Adrenal gland (tissue), 12 donors: ENCODE results near the gene FHIT. TPM values are rescaled to one million over a fixed set of nuclear protein-coding genes. Genes with fewer than 3 reads are reported as not detected.

Experiments used
- DNase-seq, 7 donors: peaks; one replicate each; pipeline ENCODE4 v3.0.0-alpha.2; 2019 to 2020
- H3K27ac ChIP-seq, 5 donors: fragments of 200-600 bp; sonication (generic) in 4 of 5; 1 replicate in 3 of 5; 2 replicates in 2 of 5; pipeline versions ENCODE4 v1.5.1 to v1.8.0; 2016 to 2020; ENCODE audit warnings: mild to moderate bottlenecking in 1 of 5
- H3K27me3 ChIP-seq: fragments of 200-600 bp; 2 replicates; pipeline ENCODE4 v1.8.0; 2021
- H3K36me3 ChIP-seq, 2 donors: fragments of 200-600 bp; replicated peaks in 1 of 2; 1 replicate in 1 of 2; 2 replicates in 1 of 2; pipeline versions ENCODE4 v1.5.1 to v1.8.0; 2018 to 2022
- H3K4me1 ChIP-seq, 2 donors: fragments of 200-600 bp; replicated peaks in 1 of 2; 1 replicate in 1 of 2; 2 replicates in 1 of 2; pipeline versions ENCODE4 v1.5.1 to v1.8.0; 2018 to 2021
- H3K4me3 ChIP-seq, 4 donors: fragments of 200-600 bp; sonication (generic) in 3 of 4; one replicate each; pipeline ENCODE4 v1.5.1; 2016 to 2018
- H3K9me3 ChIP-seq, 3 donors: fragments of 200-600 bp; sonication (generic) in 1 of 3; replicated peaks in 1 of 3; 1 replicate in 2 of 3; 2 replicates in 1 of 3; pipeline versions ENCODE4 v1.5.1 to v1.8.0; 2016 to 2021
- POLR2A ChIP-seq, 2 donors: fragments of 450-650 bp; IDR thresholded peaks; one replicate each; pipeline ENCODE4 v1.6.1; 2017; ENCODE audit warnings: antibody characterized with exemption in 2 of 2, mild to moderate bottlenecking in 2 of 2, moderate library complexity in 1 of 2
- WGBS, 4 donors: extraction: QIAGEN DNeasy Blood & Tissue Kit in 2 of 4; methylation state at CpG; one replicate each; pipeline versions ENCODE4 v1.1.5 to v1.1.7; 2013 to 2017; 5-methylcytosine and 5-hydroxymethylcytosine counted together
- intact Hi-C, 2 donors: fragments of 100-400 bp; cut with DNase I; formaldehyde crosslinking; loops; one replicate each; pipeline versions ENCODE4 v1.14.1 to v1.15.0; 2022 to 2023
- polyA plus RNA-seq, 3 donors: library from polyadenylated mRNA; stranded (reverse); fragments of 200-250 nt in 2 of 3; fragments of 350-450 nt in 1 of 3; fragmentation: Illumina TruSeq in 1 of 3; extraction: RNeasy Lipid Tissue Mini Kit (QIAGEN cat#74804) in 1 of 3; gene quantifications; one replicate each; pipeline ENCODE4 v1.2.3, GENCODE V29; 2013 to 2014
- total RNA-seq, 9 donors: library from RNA; depleted of rRNA in 4 of 9; stranded (reverse); fragments of >200 nt in 4 of 9; fragments of 120-200 nt in 1 of 9; fragmentation: NEBNext Ultra II Directional in 1 of 9; extraction: Animal tissue kit (Norgen Biotek cat#: 25700) in 1 of 9; gene quantifications; one replicate each; pipeline versions ENCODE4 v1.1.0 to v1.2.4, GENCODE V29; 2013 to 2023
- TF ChIP-seq, protein P1 (sequence below), 6 experiments: fragments of 450-650 bp in 4 of 6; fragments of 200-600 bp in 2 of 6; sonication (generic) in 1 of 6; IDR thresholded peaks; 1 replicate in 5 of 6; 2 replicates in 1 of 6; pipeline versions ENCODE4 v1.5.1 to v1.8.0; 2016 to 2021; ENCODE audit warnings: antibody characterized with exemption in 6 of 6, mild to moderate bottlenecking in 2 of 6, moderate library complexity in 1 of 6
- donor health status: healthy with polysubstance abuse.
- donor health status: Bipolar disorder and iron deficiency.
- donor health status: DM: yes; HTN: yes; CAD: no.
- donor health status: DM: no; HTN: no; CAD: no.
- donor health status: DM: no; HTN: no; CAD: no.
- donor health status: DM: yes; HTN: yes; CAD: no.

FHIT gene
- total and polyA plus RNA-seq, 12 donors, result 14.1 to 43.9 (median 28.8) TPM

DNA sequence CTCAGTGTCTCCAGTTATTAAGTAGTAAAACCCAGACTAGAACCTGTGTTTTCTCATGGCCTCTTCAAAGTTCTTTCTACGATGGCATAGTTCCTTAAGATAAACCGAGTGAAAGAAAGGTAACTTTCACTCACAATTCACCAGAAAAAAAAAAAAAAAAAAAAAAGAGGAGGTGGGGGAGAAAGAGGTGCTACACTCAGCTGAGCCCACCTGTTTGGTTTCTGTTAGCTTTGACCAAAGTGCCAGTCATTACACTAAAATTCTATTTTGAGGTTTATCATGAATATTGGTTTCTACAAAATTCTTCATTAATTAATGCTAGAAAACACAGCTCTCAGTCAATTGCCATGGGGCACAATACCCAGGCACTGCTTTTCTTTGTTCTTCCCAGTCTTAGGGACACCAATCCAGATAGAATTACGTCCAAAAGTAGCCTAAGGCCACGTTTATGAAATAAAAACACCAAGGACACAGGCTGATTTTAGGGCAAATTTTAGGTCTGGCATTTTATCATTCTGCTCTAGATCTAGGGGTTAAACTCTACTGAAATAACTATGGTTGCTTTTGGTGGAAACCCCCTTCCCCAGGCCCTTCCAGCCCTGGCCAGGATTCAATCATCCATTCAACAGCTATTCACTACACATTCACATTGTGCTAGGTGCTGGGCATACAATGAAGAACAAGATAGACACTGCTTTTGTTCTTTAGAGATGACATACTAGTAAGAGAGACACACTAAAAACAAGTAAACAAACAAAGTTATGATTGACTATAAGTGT is 1097.8 kb downstream of the FHIT start:
- H3K36me3 ChIP-seq, result no peaks in the 10 kb centered on the region
- H3K27ac ChIP-seq, result no peak overlapping the region
- H3K9me3 ChIP-seq, result no peaks in the 10 kb centered on the region
- no peaks in the 10 kb centered on the region for H3K4me1 ChIP-seq
- WGBS, 4 donors, result 75 to 82% (median 77%) methylated on average over 4 of the region's 4 CpGs
- TF ChIP-seq, protein P1, sequence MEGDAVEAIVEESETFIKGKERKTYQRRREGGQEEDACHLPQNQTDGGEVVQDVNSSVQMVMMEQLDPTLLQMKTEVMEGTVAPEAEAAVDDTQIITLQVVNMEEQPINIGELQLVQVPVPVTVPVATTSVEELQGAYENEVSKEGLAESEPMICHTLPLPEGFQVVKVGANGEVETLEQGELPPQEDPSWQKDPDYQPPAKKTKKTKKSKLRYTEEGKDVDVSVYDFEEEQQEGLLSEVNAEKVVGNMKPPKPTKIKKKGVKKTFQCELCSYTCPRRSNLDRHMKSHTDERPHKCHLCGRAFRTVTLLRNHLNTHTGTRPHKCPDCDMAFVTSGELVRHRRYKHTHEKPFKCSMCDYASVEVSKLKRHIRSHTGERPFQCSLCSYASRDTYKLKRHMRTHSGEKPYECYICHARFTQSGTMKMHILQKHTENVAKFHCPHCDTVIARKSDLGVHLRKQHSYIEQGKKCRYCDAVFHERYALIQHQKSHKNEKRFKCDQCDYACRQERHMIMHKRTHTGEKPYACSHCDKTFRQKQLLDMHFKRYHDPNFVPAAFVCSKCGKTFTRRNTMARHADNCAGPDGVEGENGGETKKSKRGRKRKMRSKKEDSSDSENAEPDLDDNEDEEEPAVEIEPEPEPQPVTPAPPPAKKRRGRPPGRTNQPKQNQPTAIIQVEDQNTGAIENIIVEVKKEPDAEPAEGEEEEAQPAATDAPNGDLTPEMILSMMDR (IDR thresholded peaks at IDR 0.05), result no peak
- TF ChIP-seq POLR2A (IDR thresholded peaks at IDR 0.05), result no peak
- no peaks in the 10 kb centered on the region for H3K27me3 ChIP-seq
- no peak overlapping the region for H3K4me3 ChIP-seq
- no peak for DNase-seq
- intact Hi-C loops, result no loop called here

DNA sequence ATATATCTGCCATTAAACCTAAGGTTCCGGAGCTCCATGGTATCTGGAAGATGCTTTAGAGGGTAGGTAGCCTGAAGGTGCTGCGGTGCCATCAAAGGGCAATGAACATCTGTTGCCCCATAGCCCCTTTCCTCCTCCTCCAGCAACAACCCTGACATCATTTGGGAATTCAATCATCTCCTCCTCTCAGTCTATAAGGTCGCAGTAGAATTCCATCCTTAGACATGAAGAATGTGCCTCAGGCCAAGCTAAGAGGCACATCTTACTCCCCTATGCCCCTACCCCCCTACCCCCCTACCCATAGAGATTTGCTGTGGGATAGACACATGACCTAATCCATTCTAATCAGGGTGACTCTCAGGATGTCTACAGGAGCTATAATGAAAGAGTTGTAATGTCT is 1101.8 kb downstream of the FHIT start:
- WGBS, 4 donors, result 90 to 97% (median 94%) methylated on average over 3 of the region's 3 CpGs
- H3K36me3 ChIP-seq, result no peaks in the 10 kb centered on the region
- DNase-seq, result no peak
- H3K4me3 ChIP-seq, result no peak overlapping the region
- H3K27ac ChIP-seq, result no peak overlapping the region
- H3K9me3 ChIP-seq, result no peaks in the 10 kb centered on the region
- TF ChIP-seq, protein P1 (IDR thresholded peaks at IDR 0.05), result no peak
- no peak for TF ChIP-seq POLR2A (IDR thresholded peaks at IDR 0.05)
- no peaks in the 10 kb centered on the region for H3K27me3 ChIP-seq
- intact Hi-C loops, result no loop called here
- H3K4me1 ChIP-seq, result no peaks in the 10 kb centered on the region

DNA sequence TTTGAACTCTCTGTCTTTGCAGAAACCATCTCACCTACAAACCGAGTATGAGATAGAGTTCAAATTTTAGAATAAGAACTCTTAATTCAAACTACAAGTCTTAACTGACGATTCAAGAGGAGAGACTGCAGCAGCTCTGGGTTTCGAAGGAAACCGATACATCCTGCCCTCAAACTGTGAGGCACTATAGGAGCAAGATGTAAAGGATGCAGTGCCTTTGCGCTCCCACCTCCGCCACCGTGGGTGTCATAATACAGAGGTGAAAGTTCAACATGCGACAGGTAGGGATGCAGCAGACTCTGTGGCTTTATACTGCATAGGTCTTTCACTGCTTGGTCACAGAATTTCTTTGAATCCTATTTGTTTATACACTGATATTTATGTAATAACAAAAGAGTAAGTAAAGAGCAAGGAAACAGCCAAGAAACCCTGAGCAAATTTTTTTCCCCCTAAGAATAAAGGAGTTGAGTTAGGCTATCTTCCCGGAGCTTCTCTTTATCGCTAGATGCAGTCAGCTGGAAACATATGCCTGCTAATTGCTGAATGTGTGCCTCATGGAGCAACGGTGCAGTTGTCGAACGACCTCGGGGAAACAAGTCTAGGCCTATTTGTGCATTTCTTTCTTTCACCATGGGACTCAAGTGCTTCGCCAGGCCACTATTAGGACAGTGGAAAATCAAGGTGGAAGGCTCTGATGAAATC is 1103.9 kb downstream of the FHIT start:
- TF ChIP-seq POLR2A (IDR thresholded peaks at IDR 0.05), result no peak
- TF ChIP-seq, protein P1 (IDR thresholded peaks at IDR 0.05), result no peak
- no peaks in the 10 kb centered on the region for H3K27me3 ChIP-seq
- H3K4me3 ChIP-seq, result no peak overlapping the region
- no peak overlapping the region for H3K27ac ChIP-seq
- H3K4me1 ChIP-seq, result no peaks in the 10 kb centered on the region
- H3K36me3 ChIP-seq, result no peaks in the 10 kb centered on the region
- WGBS, 4 donors, result 84 to 91% (median 89%) methylated on average over 15 of the region's 15 CpGs
- H3K9me3 ChIP-seq, result no peaks in the 10 kb centered on the region
- no peak for DNase-seq
- intact Hi-C loops, result no loop called here

DNA sequence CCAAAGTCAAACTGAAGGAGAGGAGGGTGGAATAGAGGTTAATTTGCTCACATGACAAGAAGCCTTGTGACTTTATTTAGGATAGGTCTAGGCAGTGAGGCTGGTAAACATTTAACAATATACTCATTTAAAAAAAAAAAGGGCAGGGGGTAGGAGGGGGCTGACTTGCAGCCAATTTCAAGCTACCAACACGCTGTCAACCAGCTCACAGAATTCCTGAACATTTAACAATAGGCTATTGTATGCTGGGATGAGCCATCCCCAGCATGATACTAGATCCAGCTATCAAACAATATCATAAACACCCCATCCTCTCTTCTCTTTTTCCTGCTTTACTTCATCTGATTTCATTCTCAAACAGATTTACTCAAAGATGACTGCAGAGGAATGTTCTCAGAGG is 1105.1 kb downstream of the FHIT start:
- TF ChIP-seq POLR2A (IDR thresholded peaks at IDR 0.05), result no peak
- TF ChIP-seq, protein P1 (IDR thresholded peaks at IDR 0.05), result no peak
- Histone ChIP-seq H3K27ac (no peak overlapping the region), H3K9me3 (no peaks in the 10 kb centered on the region), H3K36me3 (no peaks in the 10 kb centered on the region), H3K27me3 (no peaks in the 10 kb centered on the region), H3K4me3 (no peak overlapping the region), H3K4me1 (peaks cover 0 to 10% of the 10 kb centered on the region in 2 donors)
- intact Hi-C loops, result no loop called here
- 33 to 83% (median 42%) methylated on average over 1 of the region's 1 CpG for WGBS, 4 donors
- DNase-seq, result no peak
